Right ventricle myocardium superior (tissue), 1 donor: ENCODE measurements around the gene IFTAP. TPM values are rescaled to one million over a fixed set of nuclear protein-coding genes. Genes with fewer than 3 reads are reported as not detected.
"Not testable (repeated sequence)": the region's sequence is repeated elsewhere in the genome, so short reads cannot be mapped to it uniquely, and the experiment has no call there.

Experiments
- ATAC-seq: fragments of 200-7000 bp; cut with Tn5 transposase; one replicate; pipeline ENCODE4 v1.9.1; 2020; ENCODE audit warnings: mild to moderate bottlenecking; ENCODE audit not compliant: poor library complexity
- DNase-seq: peaks from one replicate; pipeline ENCODE4 v3.0.0-alpha.2; 2020
- intact Hi-C: fragments of 100-400 bp; cut with DNase I; formaldehyde crosslinking; loops from one replicate; pipeline ENCODE4 v1.11.2; 2022
- long read RNA-seq: library from polyadenylated mRNA; unstranded; transcript quantifications from one replicate; pipeline ENCODE4 v2.0.0, GENCODE V29; 2021
- total RNA-seq: library from RNA; stranded (reverse); fragmentation: NEBNext Ultra II Directional; extraction: Animal tissue kit (Norgen Biotek cat#: 25700); gene quantifications from one replicate; pipeline ENCODE4 v1.2.1, GENCODE V29; 2021
- donor health status: DM: no; HTN: yes; CAD: no; lungs with severe emphysema.

Gene IFTAP, protein sequence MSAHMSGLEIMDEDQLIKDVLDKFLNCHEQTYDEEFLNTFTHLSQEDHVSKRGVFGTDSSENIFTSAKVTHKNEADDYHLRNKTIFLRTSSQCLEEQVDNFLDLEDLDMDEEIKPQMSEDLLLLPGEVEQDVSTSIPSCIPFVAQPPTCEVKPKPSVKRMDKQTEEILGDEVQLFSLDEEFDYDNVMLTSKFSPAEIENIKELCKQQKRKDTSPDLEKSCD
- 37.7 TPM for total RNA-seq
- long read RNA-seq, transcript C11orf74-208 (6 exons, 694 nt), result minor isoform, 9 of 26 reads
- long read RNA-seq, transcript C11orf74-201 (6 exons, 863 nt), result major isoform, 12 of 26 reads
- long read RNA-seq, partial matches to known transcripts, result 0 of 26 reads
- long read RNA-seq, other reads (novel, unspliced or antisense), result 0 of 26 reads

- ATAC-seq, result peak; percentile 100
- intact Hi-C loops, result no loop called here
- peak; percentile 40 for DNase-seq
These were observed at the start of gene IFTAP for GRCh38 chr11:36594316-36594989. Gene IFTAP, plus strand, starts transcription at chr11:36594502. Its CDS starts 15,602 bp downstream, at chr11:36610104.

- intact Hi-C loops, result no loop called here
- ATAC-seq (no peak), DNase-seq (no peak)
These were observed 43.8 kb upstream of the IFTAP start for GRCh38 chr11:36550385-36551115.

GRCh38 chr11:36557390-36557789 lies 36.9 kb upstream of the IFTAP start:
- DNase-seq, intact Hi-C loops, ATAC-seq: not testable (repeated sequence)

GRCh38 chr11:36557991-36558390 lies 36.3 kb upstream of the IFTAP start:
- DNase-seq, result no peak
- intact Hi-C loops, result no loop called here
- no peak for ATAC-seq

GRCh38 chr11:36558571-36559413 lies 35.5 kb upstream of the IFTAP start:
- intact Hi-C loops, result no loop called here
- DNase-seq (no peak), ATAC-seq (no peak)

DNA sequence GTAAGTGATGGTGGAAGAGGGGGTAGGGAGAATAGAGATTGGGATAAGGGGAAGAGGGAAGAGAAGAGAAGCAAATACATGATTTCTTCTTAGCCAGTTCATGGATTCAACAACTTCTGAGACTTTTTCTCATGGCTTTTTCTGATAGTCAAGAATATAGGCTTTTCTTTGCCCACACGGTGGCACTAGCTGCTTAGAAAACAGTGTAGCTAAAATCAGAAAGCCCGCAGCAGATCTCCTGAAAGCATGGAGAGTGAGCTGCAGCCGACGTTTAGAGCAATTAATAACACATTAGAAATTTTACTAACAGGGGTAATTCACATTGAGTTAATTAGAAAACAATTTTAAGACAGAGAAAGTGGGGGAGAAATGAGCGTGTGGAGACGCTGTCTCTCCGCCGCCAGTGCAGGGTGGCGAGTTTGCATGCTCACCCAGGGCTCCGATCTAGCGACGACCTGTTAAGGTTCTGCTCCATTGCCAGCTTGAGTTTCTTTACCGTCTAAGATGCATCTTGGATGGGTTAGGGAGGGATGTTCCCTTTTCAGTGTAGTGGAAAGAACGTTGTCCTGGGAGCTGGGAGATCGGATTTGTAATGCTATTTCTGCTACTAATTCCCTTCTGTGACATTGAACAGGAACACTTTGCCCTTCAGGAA lies 29.8 kb upstream of the IFTAP start:
- intact Hi-C loops, result loop anchor here (5.0 kb wide), 2 partner anchors 108 to 183 kb away; no protein-coding TSS in a partner anchor
- ATAC-seq (peak; percentile 91), DNase-seq (no peak)

- intact Hi-C loops, result no loop called here
- ATAC-seq, result no peak
- no peak for DNase-seq
These were observed 29.2 kb upstream of the IFTAP start for GRCh38 chr11:36565031-36565610.

- DNase-seq, result no peak
- ATAC-seq, result no peak
- intact Hi-C loops, result no loop called here
These were observed 27.8 kb upstream of the IFTAP start for GRCh38 chr11:36566407-36567053.

- intact Hi-C loops, result no loop called here
- no peak for DNase-seq
- ATAC-seq, result no peak
These were observed 26.6 kb upstream of the IFTAP start, which contains the start of gene RAG1 for GRCh38 chr11:36567694-36568093. Gene RAG1, plus strand, starts transcription at chr11:36568007. Its CDS starts 5,298 bp downstream, at chr11:36573305.

- ATAC-seq (no peak), DNase-seq (no peak)
- intact Hi-C loops, result no loop called here
These were observed 25.2 kb upstream of the IFTAP start for GRCh38 chr11:36569095-36569494.

DNA sequence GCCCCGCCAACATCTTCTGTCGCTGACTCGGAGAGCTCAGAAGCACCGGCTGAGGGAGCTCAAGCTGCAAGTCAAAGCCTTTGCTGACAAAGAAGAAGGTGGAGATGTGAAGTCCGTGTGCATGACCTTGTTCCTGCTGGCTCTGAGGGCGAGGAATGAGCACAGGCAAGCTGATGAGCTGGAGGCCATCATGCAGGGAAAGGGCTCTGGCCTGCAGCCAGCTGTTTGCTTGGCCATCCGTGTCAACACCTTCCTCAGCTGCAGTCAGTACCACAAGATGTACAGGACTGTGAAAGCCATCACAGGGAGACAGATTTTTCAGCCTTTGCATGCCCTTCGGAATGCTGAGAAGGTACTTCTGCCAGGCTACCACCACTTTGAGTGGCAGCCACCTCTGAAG lies 19.8 kb upstream of the IFTAP start:
- ATAC-seq (no peak), DNase-seq (no peak)
- intact Hi-C loops, result no loop called here

DNA sequence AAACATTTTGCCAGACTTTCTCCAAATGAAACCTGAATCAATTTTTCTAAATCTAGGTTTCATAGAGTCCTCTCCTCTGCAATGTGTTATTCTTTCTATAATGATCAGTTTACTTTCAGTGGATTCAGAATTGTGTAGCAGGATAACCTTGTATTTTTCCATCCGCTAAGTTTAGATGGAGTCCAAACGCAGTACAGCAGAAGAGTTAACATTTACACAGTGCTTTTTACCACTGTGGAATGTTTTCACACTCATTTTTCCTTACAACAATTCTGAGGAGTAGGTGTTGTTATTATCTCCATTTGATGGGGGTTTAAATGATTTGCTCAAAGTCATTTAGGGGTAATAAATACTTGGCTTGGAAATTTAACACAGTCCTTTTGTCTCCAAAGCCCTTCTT lies 16.9 kb upstream of the IFTAP start:
- no peak for ATAC-seq
- DNase-seq, result no peak
- intact Hi-C loops, result no loop called here

DNA sequence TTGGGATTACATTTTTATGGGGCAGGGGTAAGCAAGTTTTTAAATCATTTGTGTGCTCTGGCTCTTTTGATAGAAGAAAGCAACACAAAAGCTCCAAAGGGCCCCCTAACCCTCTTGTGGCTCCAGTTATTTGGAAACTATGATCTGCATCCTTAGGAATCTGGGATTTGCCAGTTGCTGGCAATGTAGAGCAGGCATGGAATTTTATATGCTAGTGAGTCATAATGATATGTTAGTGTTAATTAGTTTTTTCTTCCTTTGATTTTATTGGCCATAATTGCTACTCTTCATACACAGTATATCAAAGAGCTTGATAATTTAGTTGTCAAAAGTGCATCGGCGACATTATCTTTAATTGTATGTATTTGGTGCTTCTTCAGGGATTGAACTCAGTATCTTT lies 16.4 kb upstream of the IFTAP start:
- ATAC-seq, result no peak
- no peak for DNase-seq

GRCh38 chr11:36578458-36578857 lies 15.8 kb upstream of the IFTAP start:
- DNase-seq, result no peak
- no peak for ATAC-seq
- intact Hi-C loops, result no loop called here

More for the DNA sequence above, 16.4 kb upstream of the IFTAP start:
- intact Hi-C loops, result no loop called here

GRCh38 chr11:36581536-36581935 lies 12.8 kb upstream of the IFTAP start:
- ATAC-seq, result no peak
- intact Hi-C loops, result no loop called here

GRCh38 chr11:36583667-36584066 lies 10.6 kb upstream of the IFTAP start:
- no peak for DNase-seq
- intact Hi-C loops, result no loop called here
- ATAC-seq, result no peak

More at GRCh38 chr11:36581536-36581935, 12.8 kb upstream of the IFTAP start:
- DNase-seq, result no peak

- no peak for DNase-seq
- no peak for ATAC-seq
- intact Hi-C loops, result no loop called here
These were observed 7.8 kb upstream of the IFTAP start for GRCh38 chr11:36586543-36586942.
